ENCODE measurements around the gene FLYWCH1.

FLYWCH1 gene

DNA sequence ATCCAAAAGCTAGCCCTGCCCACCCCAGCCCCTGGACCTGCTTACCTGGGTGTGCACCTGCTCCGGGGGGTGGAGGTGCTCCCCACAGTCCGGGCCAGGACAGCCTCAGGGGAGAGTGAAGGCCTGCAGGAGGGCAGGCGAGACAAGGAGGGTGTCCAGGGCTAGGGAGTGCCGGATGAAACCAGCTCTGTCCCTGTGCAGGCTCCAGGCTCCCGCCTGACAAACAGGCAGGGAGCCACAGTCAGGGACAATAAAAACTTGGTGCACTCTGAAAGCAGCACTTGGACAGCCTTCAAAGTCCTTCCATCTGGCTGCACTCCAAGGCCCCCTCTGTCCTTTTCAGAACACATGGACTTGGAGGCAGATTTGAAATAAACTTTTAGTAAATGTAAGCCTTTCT, 61.4 kb downstream of the FLYWCH1 start:
- in situ Hi-C loops (cut with HindIII; ENCODE audit: low sequenced_read_pairs), result no loop called here
- no peak overlapping the region for H3K4me3 ChIP-seq (ENCODE audit: low read depth, low read length)
- TF ChIP-seq, protein P1, sequence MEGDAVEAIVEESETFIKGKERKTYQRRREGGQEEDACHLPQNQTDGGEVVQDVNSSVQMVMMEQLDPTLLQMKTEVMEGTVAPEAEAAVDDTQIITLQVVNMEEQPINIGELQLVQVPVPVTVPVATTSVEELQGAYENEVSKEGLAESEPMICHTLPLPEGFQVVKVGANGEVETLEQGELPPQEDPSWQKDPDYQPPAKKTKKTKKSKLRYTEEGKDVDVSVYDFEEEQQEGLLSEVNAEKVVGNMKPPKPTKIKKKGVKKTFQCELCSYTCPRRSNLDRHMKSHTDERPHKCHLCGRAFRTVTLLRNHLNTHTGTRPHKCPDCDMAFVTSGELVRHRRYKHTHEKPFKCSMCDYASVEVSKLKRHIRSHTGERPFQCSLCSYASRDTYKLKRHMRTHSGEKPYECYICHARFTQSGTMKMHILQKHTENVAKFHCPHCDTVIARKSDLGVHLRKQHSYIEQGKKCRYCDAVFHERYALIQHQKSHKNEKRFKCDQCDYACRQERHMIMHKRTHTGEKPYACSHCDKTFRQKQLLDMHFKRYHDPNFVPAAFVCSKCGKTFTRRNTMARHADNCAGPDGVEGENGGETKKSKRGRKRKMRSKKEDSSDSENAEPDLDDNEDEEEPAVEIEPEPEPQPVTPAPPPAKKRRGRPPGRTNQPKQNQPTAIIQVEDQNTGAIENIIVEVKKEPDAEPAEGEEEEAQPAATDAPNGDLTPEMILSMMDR (IDR thresholded peaks at IDR 0.05; ENCODE audit: low read depth, low read length), result no peak
- DNase-seq (ENCODE audit: low read depth, low spot score), result no peak

DNA sequence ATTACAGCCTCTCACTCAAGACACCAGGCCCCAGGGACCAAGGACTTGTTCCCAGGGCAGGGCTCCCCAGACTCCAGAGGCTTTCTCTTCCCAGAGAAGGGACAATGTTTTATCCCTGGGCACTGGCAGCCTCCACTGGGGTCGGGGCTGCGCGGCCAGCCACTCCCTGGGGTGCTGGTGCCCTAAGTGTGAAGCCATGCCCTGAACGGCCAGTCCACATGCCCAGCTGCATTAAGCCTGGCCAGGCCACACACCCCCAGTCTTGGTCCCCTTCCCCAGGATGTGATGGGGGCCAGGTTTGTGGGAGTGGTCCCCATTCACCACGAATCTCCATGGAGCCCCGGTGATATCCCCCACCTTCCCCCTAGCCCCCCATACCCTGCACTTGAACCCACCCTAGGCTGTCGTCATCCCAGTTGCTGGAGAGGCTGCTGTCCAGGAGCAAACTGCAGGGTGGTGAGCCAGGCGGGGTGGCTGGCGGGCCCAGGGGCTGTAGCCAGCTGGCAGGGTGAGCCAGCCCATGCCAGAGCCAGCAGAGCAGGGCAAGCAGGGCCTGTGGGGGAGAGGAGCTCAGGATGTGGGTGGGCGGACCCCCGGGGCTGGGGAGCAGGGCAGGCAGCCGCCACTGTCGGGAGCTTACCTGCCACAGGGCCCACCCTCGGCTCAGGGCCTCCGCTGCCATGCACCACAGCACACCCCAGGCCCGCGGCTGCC, 62.0 kb downstream of the FLYWCH1 start:
- TF ChIP-seq, protein P1 (IDR thresholded peaks at IDR 0.05; ENCODE audit: low read depth, low read length), result no peak
- in situ Hi-C loops (cut with HindIII; ENCODE audit: low sequenced_read_pairs), result no loop called here
- no peak for DNase-seq (ENCODE audit: low read depth, low spot score)
- no peak overlapping the region for H3K4me3 ChIP-seq (ENCODE audit: low read depth, low read length)

DNA sequence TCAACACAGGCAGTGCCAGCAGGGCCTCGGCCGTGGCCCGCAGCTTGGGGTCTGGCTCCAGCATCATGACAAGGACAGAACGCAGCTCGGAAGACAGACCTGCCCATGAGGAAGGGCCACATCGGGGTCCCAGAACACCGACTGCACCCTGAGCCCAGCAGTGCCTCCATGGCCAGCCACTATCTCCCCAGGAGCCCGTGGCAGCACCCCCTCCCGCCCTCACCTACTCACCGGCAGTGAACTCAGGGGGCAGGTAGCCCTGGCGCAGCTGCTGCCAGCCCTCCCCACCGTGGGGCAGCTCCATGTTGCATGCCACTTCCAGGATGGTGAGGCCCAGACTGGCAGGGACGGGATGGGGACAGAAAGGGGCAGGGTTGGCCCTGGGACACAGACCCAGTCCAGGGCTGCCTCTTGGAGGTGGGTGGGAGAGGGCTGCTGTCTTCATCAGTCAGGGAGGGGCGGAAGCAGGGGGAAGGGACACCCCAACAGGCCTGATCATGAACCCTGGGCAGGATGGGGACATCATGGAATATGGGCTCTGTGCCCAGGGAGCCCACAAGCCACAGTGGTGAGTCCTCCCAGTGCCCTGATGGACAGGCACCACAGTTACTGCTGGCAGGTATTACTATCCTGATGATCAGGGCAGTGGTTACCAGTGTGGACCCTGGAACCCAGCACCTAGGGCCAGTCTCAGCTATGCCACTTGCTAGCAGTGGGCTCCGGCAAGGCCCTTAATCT, 62.8 kb downstream of the FLYWCH1 start:
- TF ChIP-seq, protein P1 (IDR thresholded peaks at IDR 0.05; ENCODE audit: low read depth, low read length), result no peak
- no peak overlapping the region for H3K4me3 ChIP-seq (ENCODE audit: low read depth, low read length)
- DNase-seq (ENCODE audit: low read depth, low spot score), result no peak
- in situ Hi-C loops (cut with HindIII; ENCODE audit: low sequenced_read_pairs), result no loop called here

DNA sequence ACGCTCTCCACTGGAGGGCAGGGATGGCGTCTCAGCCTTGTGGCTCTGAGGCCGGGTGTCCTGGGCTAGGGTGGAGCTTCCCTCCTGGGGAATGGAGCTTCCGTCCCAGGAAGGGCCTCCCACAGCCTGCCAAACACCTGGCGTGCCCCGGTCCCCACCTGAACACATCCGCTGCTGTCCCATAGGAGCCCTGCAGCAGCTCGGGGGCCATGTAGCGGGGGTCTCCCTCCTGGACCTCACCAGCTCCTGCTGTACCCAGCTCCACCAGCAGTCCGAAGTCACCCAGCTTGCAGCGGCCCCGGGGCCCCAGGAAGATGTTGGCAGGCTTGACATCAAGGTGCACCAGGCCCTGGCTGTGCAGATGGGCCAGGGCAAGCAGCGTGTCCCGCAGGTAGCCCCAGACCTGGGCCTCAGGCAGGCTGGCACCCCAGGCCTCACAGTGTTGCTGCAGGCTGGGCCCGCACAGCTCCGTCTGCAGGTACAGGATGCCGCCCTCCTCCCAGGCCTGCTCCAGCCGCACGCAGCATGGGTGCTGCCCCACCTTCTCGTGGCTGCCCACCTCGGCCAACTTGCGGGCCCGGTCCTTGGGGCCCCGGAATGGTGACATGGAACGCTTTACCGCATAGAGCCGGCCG, 63.5 kb downstream of the FLYWCH1 start:
- no peak overlapping the region for H3K4me3 ChIP-seq (ENCODE audit: low read depth, low read length)
- in situ Hi-C loops (cut with HindIII; ENCODE audit: low sequenced_read_pairs), result no loop called here
- TF ChIP-seq, protein P1 (IDR thresholded peaks at IDR 0.05; ENCODE audit: low read depth, low read length), result no peak
- DNase-seq (ENCODE audit: low read depth, low spot score), result no peak

DNA sequence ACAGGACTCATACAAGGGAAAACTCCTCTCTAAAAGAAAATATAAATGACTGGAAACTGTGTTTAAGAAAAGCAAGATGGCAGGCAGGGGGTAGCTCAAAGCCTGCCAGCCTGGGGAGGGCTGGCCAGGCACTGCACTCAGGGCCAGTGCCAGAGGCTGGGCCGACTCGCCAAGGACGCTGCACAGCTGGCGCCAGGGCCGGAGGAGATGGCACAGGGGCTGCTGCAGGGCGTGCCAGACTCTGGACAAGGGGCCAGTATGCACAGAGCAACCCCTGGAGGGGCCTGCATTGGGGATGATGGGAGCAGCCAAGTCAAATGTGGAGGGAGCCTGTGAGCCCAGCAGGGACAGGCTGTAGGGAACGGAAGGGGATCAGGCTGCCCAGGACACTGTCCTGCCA, 64.5 kb downstream of the FLYWCH1 start:
- DNase-seq (ENCODE audit: low read depth, low spot score), result no peak
- in situ Hi-C loops (cut with HindIII; ENCODE audit: low sequenced_read_pairs), result no loop called here
- H3K4me3 ChIP-seq (ENCODE audit: low read depth, low read length), result no peak overlapping the region
- TF ChIP-seq, protein P1 (IDR thresholded peaks at IDR 0.05; ENCODE audit: low read depth, low read length), result no peak

DNA sequence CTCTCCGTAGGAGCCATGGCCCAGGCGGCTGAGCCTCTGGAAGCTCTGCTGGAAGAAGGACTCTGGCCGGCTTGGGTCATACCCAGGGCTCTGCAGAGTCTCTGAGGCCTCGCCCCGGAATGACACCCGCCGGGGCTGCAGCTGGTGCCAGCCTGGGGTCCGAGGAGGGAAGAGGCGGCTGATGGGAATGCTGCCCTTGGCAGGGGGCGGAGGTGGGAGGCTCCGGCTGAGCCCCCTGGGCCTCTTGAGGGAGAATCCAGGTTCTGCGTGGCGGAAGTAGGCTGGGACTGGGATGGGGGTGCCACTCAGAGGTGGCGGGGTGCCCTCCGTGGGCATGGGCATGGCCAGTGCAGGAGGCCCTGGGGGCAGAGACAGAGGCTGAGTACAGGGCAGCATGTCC, 64.9 kb downstream of the FLYWCH1 start:
- TF ChIP-seq, protein P1 (IDR thresholded peaks at IDR 0.05; ENCODE audit: low read depth, low read length), result no peak
- in situ Hi-C loops (cut with HindIII; ENCODE audit: low sequenced_read_pairs), result no loop called here
- no peak overlapping the region for H3K4me3 ChIP-seq (ENCODE audit: low read depth, low read length)
- no peak for DNase-seq (ENCODE audit: low read depth, low spot score)

Measured in astrocyte of the spinal cord (primary cell).